Naive thymus-derived CD4-positive, alpha-beta T cell (primary cell): ENCODE measurements around the gene CORO1C. TPM values are rescaled to one million over a fixed set of nuclear protein-coding genes. Genes with fewer than 3 reads are reported as not detected.
"Not testable (repeated sequence)": the region's sequence is repeated elsewhere in the genome, so short reads cannot be mapped to it uniquely, and the experiment has no call there.

Experiments used
- ATAC-seq: fragments of 150-1000 bp; cut with Tn5 transposase; 2 replicates; pipeline ENCODE4 v1.10.0; 2021; ENCODE audit warnings: mild to moderate bottlenecking, moderate library complexity
- CTCF ChIA-PET: fragments of 350-600 bp; sonication (Branson Sonifier 250); formaldehyde crosslinking; loops from one replicate; lab custom pipeline; 2021; ENCODE audit warnings: antibody characterized with exemption; lab: Charles Lee
- POLR2A ChIA-PET: fragments of 350-600 bp; sonication (Branson Sonifier 250); formaldehyde crosslinking; loops from one replicate; lab custom pipeline; 2021; ENCODE audit warnings: antibody characterized with exemption, inconsistent platforms; lab: Charles Lee
- DNase-seq, 9 donors: peaks; one replicate each; pipeline versions ENCODE4 v3.0.0 to v3.0.0-alpha.2; 2020 to 2022; ENCODE audit warnings: mixed read lengths in 1 of 9
- H3K27ac ChIP-seq: one replicate; pipeline ENCODE4 v1.7.0; 2013; ENCODE audit warnings: mild to moderate bottlenecking, low read depth, low read length, moderate library complexity
- H3K27me3 ChIP-seq, 2 donors: one replicate each; pipeline ENCODE4 v1.7.0; 2013; ENCODE audit warnings: low read length in 2 of 2, mild to moderate bottlenecking in 2 of 2, moderate library complexity in 2 of 2; ENCODE audit not compliant: control insufficient read depth in 2 of 2, insufficient read depth in 2 of 2
- H3K36me3 ChIP-seq, 3 experiments: 1 replicate in 2 of 3; 2 replicates in 1 of 3; pipeline ENCODE4 v1.7.0; 2013; ENCODE audit warnings: low read length in 3 of 3, mild to moderate bottlenecking in 3 of 3, moderate library complexity in 1 of 3; ENCODE audit not compliant: insufficient read depth in 3 of 3, control insufficient read depth in 2 of 3
- H3K4me1 ChIP-seq, 2 donors: one replicate each; pipeline ENCODE4 v1.7.0; 2013; ENCODE audit warnings: low read length in 2 of 2, mild to moderate bottlenecking in 2 of 2, moderate library complexity in 1 of 2; ENCODE audit not compliant: control insufficient read depth in 2 of 2, insufficient read depth in 2 of 2
- H3K4me3 ChIP-seq: 2 replicates; pipeline ENCODE4 v1.7.0; 2013; ENCODE audit warnings: mild to moderate bottlenecking, low read length
- H3K9me3 ChIP-seq, 3 experiments: 1 replicate in 2 of 3; 2 replicates in 1 of 3; pipeline ENCODE4 v1.7.0; 2013; ENCODE audit warnings: low read length in 3 of 3; ENCODE audit not compliant: control insufficient read depth in 2 of 3
- H3K27ac Mint-ChIP-seq, 9 donors: one replicate each; pipeline ENCODE4 v1.8.0; 2020 to 2022; ENCODE audit warnings: mixed read lengths in 9 of 9, mild to moderate bottlenecking in 8 of 9, moderate library complexity in 5 of 9, inconsistent platforms in 2 of 9
- H3K27me3 Mint-ChIP-seq, 5 donors: one replicate each; pipeline ENCODE4 v1.8.0; 2021 to 2022; ENCODE audit warnings: mixed read lengths in 5 of 5, mild to moderate bottlenecking in 1 of 5
- H3K36me3 Mint-ChIP-seq, 5 donors: one replicate each; pipeline ENCODE4 v1.8.0; 2020 to 2022; ENCODE audit warnings: mixed read lengths in 5 of 5, mild to moderate bottlenecking in 3 of 5, inconsistent platforms in 1 of 5
- H3K4me1 Mint-ChIP-seq, 7 donors: one replicate each; pipeline ENCODE4 v1.8.0; 2020 to 2022; ENCODE audit warnings: mixed read lengths in 7 of 7, mild to moderate bottlenecking in 3 of 7, inconsistent platforms in 1 of 7
- H3K4me3 Mint-ChIP-seq, 10 donors: one replicate each; pipeline ENCODE4 v1.8.0; 2020 to 2022; ENCODE audit warnings: mild to moderate bottlenecking in 10 of 10, mixed read lengths in 10 of 10, moderate library complexity in 6 of 10, inconsistent platforms in 2 of 10
- H3K9me3 Mint-ChIP-seq, 11 donors: one replicate each; pipeline ENCODE4 v1.8.0; 2020 to 2022; ENCODE audit warnings: mixed read lengths in 11 of 11, mild to moderate bottlenecking in 4 of 11, inconsistent platforms in 1 of 11, moderate library complexity in 1 of 11
- intact Hi-C, 2 donors: fragments of 100-400 bp; cut with micrococcal nuclease; formaldehyde crosslinking; loops; one replicate each; pipeline ENCODE4 v1.15.1; 2023
- polyA plus RNA-seq, 2 donors: library from polyadenylated mRNA; unstranded; fragments of 300-500 nt; fragmentation: Illumina TruSeq; gene quantifications; one replicate each; pipeline ENCODE4 v1.2.3, GENCODE V29; 2021
- total RNA-seq, 6 experiments: library from RNA in 5 of 6; stranded (reverse) in 5 of 6; gene quantifications; 1 replicate in 5 of 6; 2 replicates in 1 of 6; pipeline ENCODE4 v1.2.3 and lab custom pipeline; 2021 to 2026

The CORO1C gene
- total and polyA plus RNA-seq, 7 experiments from 2014 or later = 2.5 to 71.8 (median 8.9) TPM

DNA sequence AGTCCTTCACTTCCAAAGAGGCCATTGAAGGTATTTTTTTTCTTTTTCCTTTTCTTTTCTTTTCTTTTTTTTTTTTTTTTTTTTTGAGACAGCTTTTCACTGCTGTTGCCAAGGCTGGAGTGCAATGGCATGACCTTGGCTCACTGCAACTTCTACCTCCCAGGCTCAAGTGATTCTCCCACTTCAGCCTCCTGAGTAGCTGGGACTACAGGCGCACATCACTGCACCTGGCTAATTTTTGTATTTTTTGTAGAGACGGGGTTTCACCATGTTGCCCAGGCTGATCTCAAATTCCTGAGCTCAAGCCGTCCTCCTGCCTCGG, 112.4 kb downstream of the CORO1C start:
- H3K4me1 Mint-ChIP-seq = peaks cover 48 to 78% (median 70%) of the 10 kb centered on the region in 7 donors
- Histone ChIP-seq H3K27ac (peak overlapping the region; percentile 65), H3K36me3 (peaks cover 20 to 39% (median 30%) of the 10 kb centered on the region in 3 experiments), H3K4me1 (peaks cover 34 to 44% of the 10 kb centered on the region in 2 donors)
- not testable (repeated sequence) for DNase-seq, H3K27me3 ChIP-seq, H3K4me3 ChIP-seq, ATAC-seq, H3K27me3 Mint-ChIP-seq, H3K9me3 ChIP-seq
- CTCF ChIA-PET = interaction anchor here (0.6 to 8.1 kb wide), 14 partner anchors 9 to 184 kb away, joined by 3 to 149 read pairs (median 11); partner anchors contain the start of genes ISCU, SART3 and SELPLG
- H3K27ac Mint-ChIP-seq = peak overlapping the region in 8 of 9 donors; percentile 12 to 92 (median 79)
- intact Hi-C loops = loop anchor here (1.0 to 10.0 kb wide), 17 partner anchors 13 to 857 kb away; partner anchors contain the start of genes PRDM4 (in 2 of the 2), CORO1C (in 1 of the 2), FICD (in 1 of the 2) and SELPLG (in 1 of the 2)
- POLR2A ChIA-PET = interaction anchor here (0.6 to 10.5 kb wide), 5 partner anchors 13 to 58 kb away, joined by 3 to 132 read pairs (median 14); partner anchors contain the start of genes ISCU, SART3 and SELPLG
- H3K4me3 Mint-ChIP-seq = peak overlapping the region in 2 of 10 donors; percentile 33 to 53
- peaks cover 4 to 57% (median 26%) of the 10 kb centered on the region in 5 donors for H3K36me3 Mint-ChIP-seq
- peaks cover 0 to 12% (median 0%) of the 10 kb centered on the region in 11 donors for H3K9me3 Mint-ChIP-seq

DNA sequence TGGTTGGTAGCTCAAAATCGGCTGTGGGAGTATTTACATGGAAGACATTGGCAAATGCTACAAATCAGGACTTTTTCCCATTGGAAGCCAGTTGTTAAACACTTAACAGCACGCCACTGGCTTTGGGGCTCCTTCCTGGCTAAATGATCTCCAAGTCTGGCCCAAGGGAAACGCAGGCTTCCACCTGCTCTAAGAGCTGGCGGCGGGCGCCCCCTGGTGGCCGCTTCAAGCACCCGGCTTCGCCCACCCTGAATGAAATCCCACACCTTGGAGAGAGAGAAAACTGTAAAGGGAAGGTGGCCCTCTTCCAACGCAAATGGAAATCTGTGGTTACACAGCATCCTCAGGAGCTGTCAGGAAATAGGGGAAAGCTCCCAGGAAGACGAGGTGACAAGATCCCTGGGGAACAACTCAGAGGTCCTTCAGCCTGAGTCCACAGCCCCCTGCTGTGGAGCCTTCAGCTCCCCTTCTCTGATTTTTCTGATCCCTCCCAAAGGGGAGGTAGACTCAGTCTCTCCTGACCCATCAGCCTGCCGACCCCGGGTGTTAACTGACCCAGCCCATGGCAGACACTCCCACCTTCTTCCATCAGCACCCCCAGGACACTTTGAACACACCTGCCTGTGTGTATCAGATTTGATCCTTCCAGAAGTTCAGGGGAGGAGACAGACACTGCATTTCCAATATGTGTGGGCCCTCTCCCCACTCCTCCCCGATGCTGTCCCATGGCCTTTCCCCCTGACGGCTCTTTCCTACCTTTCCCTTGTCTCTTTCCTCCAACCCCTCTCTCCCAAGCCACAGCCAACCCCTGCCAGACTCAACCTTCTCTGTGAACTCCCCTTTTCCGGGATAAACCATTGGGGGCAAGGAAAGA, 113.0 kb downstream of the CORO1C start:
- peaks cover 4 to 51% (median 22%) of the 10 kb centered on the region in 5 donors for H3K36me3 Mint-ChIP-seq

DNA sequence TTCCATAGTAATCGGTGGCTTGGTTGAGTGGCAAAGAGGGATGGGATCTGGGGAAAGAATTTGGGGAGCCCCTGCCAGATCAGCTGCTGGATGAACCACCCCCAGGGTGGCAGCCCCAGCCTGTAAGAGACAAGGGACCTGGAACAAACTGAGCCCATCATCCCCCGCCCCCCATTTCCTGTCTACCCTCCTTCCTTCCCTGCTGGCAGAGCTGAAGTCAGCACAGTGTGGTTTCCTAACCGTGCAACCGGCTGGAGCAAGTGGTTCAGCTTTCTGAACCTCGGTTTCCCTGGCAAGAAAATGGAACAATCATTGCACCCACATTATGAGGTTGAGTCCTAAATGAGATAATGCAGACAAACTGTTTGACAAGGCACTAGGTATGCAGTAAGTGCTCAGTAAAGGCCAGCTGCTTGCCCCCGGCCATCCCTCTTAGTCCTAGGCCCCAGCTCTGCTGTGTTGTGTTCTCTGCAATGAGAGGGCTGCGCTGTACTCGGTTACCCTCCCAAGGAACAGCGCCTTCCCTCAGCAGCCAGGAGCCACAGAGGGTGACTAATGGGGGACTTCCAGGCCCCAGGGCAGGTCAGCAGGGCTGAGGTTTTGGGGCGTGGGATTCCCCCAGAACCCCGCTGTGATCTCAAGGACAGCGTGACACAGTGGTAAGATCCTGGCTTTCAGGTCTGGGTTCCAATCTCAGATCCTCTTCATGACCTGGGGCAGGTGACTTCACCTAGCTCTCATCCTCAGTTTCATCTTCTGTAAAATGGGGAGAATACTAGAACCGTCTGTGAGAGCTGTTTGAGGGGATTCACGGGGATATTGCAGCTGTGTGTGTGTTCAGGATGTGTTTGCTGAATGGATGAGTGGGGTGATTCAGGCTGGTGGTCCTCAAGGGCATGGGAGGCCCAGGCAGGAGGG, 114.1 kb downstream of the CORO1C start:
- H3K4me3 Mint-ChIP-seq = peak overlapping the region; percentile 12 to 70 (median 52)

More for the DNA sequence above, 113.0 kb downstream of the CORO1C start:
- POLR2A ChIA-PET = interaction anchor here (0.6 to 10.5 kb wide), 11 partner anchors 14 to 61 kb away, joined by 3 to 132 read pairs (median 5); partner anchors contain the start of genes ISCU, SART3 and SELPLG
- no peak overlapping the region for H3K4me3 ChIP-seq
- CTCF ChIA-PET = interaction anchor here (0.6 to 8.1 kb wide), 24 partner anchors 9 to 199 kb away, joined by 3 to 149 read pairs (median 6); partner anchors contain the start of genes ISCU, SART3 and SELPLG
- H3K27ac ChIP-seq = peak overlapping the region; percentile 65
- intact Hi-C loops = loop anchor here (1.0 to 10.0 kb wide), 17 partner anchors 14 to 856 kb away; partner anchors contain the start of genes PRDM4 (in 2 of the 2), CORO1C (in 1 of the 2), FICD (in 1 of the 2) and SELPLG (in 1 of the 2)
- peak overlapping the region in 8 of 10 donors; percentile 13 to 54 (median 34) for H3K4me3 Mint-ChIP-seq
- H3K27me3 ChIP-seq = no peaks in the 10 kb centered on the region
- ATAC-seq = peak; percentile 72
- H3K9me3 ChIP-seq = no peaks in the 10 kb centered on the region
- H3K9me3 Mint-ChIP-seq = peaks cover 0 to 12% (median 0%) of the 10 kb centered on the region in 11 donors
- DNase-seq = peak; percentile 61 to 81 (median 74)
- no peaks in the 10 kb centered on the region for H3K27me3 Mint-ChIP-seq
- peak overlapping the region; percentile 67 to 92 (median 79) for H3K27ac Mint-ChIP-seq
- H3K4me1 Mint-ChIP-seq = peaks cover 44 to 72% (median 64%) of the 10 kb centered on the region in 7 donors
- peaks cover 34 to 42% of the 10 kb centered on the region in 2 donors for H3K4me1 ChIP-seq
- peaks cover 18 to 33% (median 24%) of the 10 kb centered on the region in 3 experiments for H3K36me3 ChIP-seq

DNA sequence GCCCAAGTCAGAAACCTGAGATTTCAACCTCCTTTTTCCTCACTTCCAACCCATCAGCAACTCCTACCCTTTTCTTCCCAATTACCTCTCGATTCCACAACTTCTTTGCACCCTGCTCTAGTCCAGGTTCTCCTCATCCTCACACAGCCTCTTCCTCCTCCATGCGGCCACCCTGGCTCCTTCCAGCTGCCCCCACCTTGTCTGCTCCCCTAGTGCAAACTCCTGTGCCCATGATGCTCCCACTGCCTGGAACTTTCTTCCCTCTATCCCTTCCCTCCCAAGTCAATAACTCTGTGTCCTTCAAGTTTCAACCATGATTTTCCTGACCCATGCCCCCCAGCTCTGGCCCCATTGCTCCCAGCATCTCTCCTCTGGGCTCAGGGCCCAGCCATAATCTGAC, 115.0 kb downstream of the CORO1C start:
- DNase-seq (no peak), ATAC-seq (no peak)
- Mint-ChIP-seq H3K4me3 (peak overlapping the region in 5 of 10 donors; percentile 12 to 70 (median 51)), H3K27me3 (no peaks in the 10 kb centered on the region), H3K27ac (peak overlapping the region; percentile 78 to 93 (median 89)), H3K4me1 (peaks cover 34 to 61% (median 52%) of the 10 kb centered on the region in 7 donors), H3K36me3 (peaks cover 0 to 41% (median 10%) of the 10 kb centered on the region in 5 donors), H3K9me3 (peaks cover 0 to 12% (median 0%) of the 10 kb centered on the region in 11 donors)
- peaks cover 21 to 27% of the 10 kb centered on the region in 2 donors for H3K4me1 ChIP-seq
- peaks cover 0 to 14% (median 13%) of the 10 kb centered on the region in 3 experiments for H3K36me3 ChIP-seq
- ChIA-PET CTCF (interaction anchor here (1.7 to 8.1 kb wide), 8 partner anchors 15 to 187 kb away, joined by 6 to 149 read pairs (median 29); partner anchors contain the start of genes ISCU, SART3 and SELPLG), POLR2A (interaction anchor here (0.8 to 10.5 kb wide), 6 partner anchors 16 to 56 kb away, joined by 3 to 132 read pairs (median 12); partner anchors contain the start of genes ISCU, SART3 and SELPLG)
- intact Hi-C loops = loop anchor here (5.0 to 10.0 kb wide), 5 partner anchors 46 to 854 kb away; partner anchors contain the start of genes PRDM4 (in 2 of the 2), SSH1 (in 1 of the 2) and UNG (in 1 of the 2)
- H3K4me3 ChIP-seq = no peak overlapping the region
- peak overlapping the region; percentile 57 for H3K27ac ChIP-seq
- H3K27me3 ChIP-seq = no peaks in the 10 kb centered on the region
- H3K9me3 ChIP-seq = no peaks in the 10 kb centered on the region

More for the DNA sequence above, 114.1 kb downstream of the CORO1C start:
- ATAC-seq (peak; percentile 88), DNase-seq (peak in 7 of 9 donors; percentile 23 to 84 (median 48))
- ChIA-PET POLR2A (interaction anchor here (0.6 to 10.5 kb wide), 10 partner anchors 15 to 57 kb away, joined by 3 to 132 read pairs (median 6); partner anchors contain the start of genes ISCU, SART3 and SELPLG), CTCF (interaction anchor here (0.5 to 8.1 kb wide), 23 partner anchors 8 to 931 kb away, joined by 3 to 149 read pairs (median 6); partner anchors contain the start of genes ISCU, PWP1, SART3 and SELPLG)
- H3K36me3 Mint-ChIP-seq = peaks cover 0 to 45% (median 18%) of the 10 kb centered on the region in 5 donors
- H3K4me1 Mint-ChIP-seq = peaks cover 37 to 63% (median 56%) of the 10 kb centered on the region in 7 donors
- Histone ChIP-seq H3K27me3 (no peaks in the 10 kb centered on the region), H3K4me1 (peaks cover 26 to 31% of the 10 kb centered on the region in 2 donors), H3K27ac (peak overlapping the region; percentile 57), H3K9me3 (no peaks in the 10 kb centered on the region), H3K36me3 (peaks cover 7 to 22% (median 17%) of the 10 kb centered on the region in 3 experiments), H3K4me3 (no peak overlapping the region)
- intact Hi-C loops = loop anchor here (1.0 to 10.0 kb wide), 6 partner anchors 11 to 855 kb away; partner anchors contain the start of genes PRDM4 (in 2 of the 2), SSH1 (in 1 of the 2) and UNG (in 1 of the 2)
- H3K9me3 Mint-ChIP-seq = peaks cover 0 to 12% (median 0%) of the 10 kb centered on the region in 11 donors
- no peaks in the 10 kb centered on the region for H3K27me3 Mint-ChIP-seq
- H3K27ac Mint-ChIP-seq = peak overlapping the region; percentile 78 to 93 (median 89)

DNA sequence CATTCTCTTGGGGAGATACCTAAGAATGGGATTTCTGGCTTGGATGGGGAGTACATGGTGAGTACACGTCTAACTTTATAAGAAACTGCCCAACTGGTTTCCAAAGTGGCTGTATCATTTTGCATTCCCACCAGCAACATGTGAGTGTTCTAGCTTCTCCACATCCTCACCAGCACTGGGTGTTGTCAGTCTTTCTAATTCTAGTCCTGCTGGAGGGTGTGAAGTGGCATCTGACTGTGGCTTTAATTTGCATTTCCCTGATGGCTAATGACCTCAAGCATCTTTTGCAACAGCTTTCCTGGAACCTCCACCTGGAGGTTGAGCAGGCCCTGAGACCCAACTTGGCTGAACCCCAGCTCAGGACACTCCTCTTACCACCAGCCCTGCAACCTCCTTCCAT, 115.4 kb downstream of the CORO1C start:
- no peak overlapping the region for H3K4me3 ChIP-seq
- peaks cover 0 to 13% (median 9%) of the 10 kb centered on the region in 3 experiments for H3K36me3 ChIP-seq
- H3K4me1 ChIP-seq = peaks cover 21 to 27% of the 10 kb centered on the region in 2 donors
- no peak overlapping the region for H3K27ac ChIP-seq
- H3K9me3 ChIP-seq = no peaks in the 10 kb centered on the region
- intact Hi-C loops = loop anchor here (5.0 to 10.0 kb wide), 5 partner anchors 46 to 854 kb away; partner anchors contain the start of genes PRDM4 (in 2 of the 2), SSH1 (in 1 of the 2) and UNG (in 1 of the 2)
- Mint-ChIP-seq H3K27ac (peak overlapping the region in 8 of 9 donors; percentile 78 to 93 (median 86)), H3K27me3 (no peaks in the 10 kb centered on the region), H3K4me3 (no peak overlapping the region), H3K9me3 (peaks cover 0 to 12% (median 0%) of the 10 kb centered on the region in 11 donors), H3K4me1 (peaks cover 30 to 57% (median 47%) of the 10 kb centered on the region in 7 donors), H3K36me3 (peaks cover 0 to 37% (median 6%) of the 10 kb centered on the region in 5 donors)
- ChIA-PET CTCF (interaction anchor here (0.7 to 8.1 kb wide), 6 partner anchors 15 to 188 kb away, joined by 3 to 149 read pairs (median 29); partner anchors contain the start of genes ISCU, SART3 and SELPLG), POLR2A (interaction anchor here (0.8 to 10.5 kb wide), 5 partner anchors 9 to 50 kb away, joined by 3 to 132 read pairs (median 5); partner anchors contain the start of genes ISCU and SELPLG)
- DNase-seq (no peak), ATAC-seq (no peak)
- no peaks in the 10 kb centered on the region for H3K27me3 ChIP-seq
